T-helper 1 cell treated with Interleukin-12 subunit alpha and Interleukin-12 subunit beta and Interleukin-4 antibody, amounts not matched to agents 30 ng/mL and 1 ng/mL, for 36 hours (primary cell): ENCODE results near the gene GTSE1. TPM values are rescaled to one million over a fixed set of nuclear protein-coding genes. Genes with fewer than 3 reads are reported as not detected.

Source experiments
- intact Hi-C: fragments of 100-400 bp; cut with micrococcal nuclease; formaldehyde crosslinking; loops from one replicate; pipeline ENCODE4 v1.15.1; 2024
- total RNA-seq: library from RNA; stranded (reverse); gene quantifications from 2 replicates; pipeline ENCODE4 v1.2.3, GENCODE V29; 2022

Gene GTSE1
- total RNA-seq, 1 donor from 2014 or later, result 55.8 TPM

- intact Hi-C loops, result no loop called here
Observed at GRCh38 chr22:46273432-46274148, 23.1 kb upstream of the GTSE1 start.

GRCh38 chr22:46274381-46274780, 22.3 kb upstream of the GTSE1 start:
- intact Hi-C loops, result no loop called here

- intact Hi-C loops, result no loop called here
Observed at GRCh38 chr22:46275455-46276122, 21.1 kb upstream of the GTSE1 start.

GRCh38 chr22:46276563-46276962, 20.1 kb upstream of the GTSE1 start:
- intact Hi-C loops, result no loop called here

GRCh38 chr22:46278656-46279645, 17.7 kb upstream of the GTSE1 start:
- intact Hi-C loops, result no loop called here

- intact Hi-C loops, result no loop called here
Observed at GRCh38 chr22:46280063-46280817, 16.4 kb upstream of the GTSE1 start.

- intact Hi-C loops, result no loop called here
Observed at GRCh38 chr22:46280999-46281623, 15.6 kb upstream of the GTSE1 start.

GRCh38 chr22:46281866-46282678, 14.6 kb upstream of the GTSE1 start:
- intact Hi-C loops, result no loop called here

GRCh38 chr22:46286006-46286405, 10.7 kb upstream of the GTSE1 start:
- intact Hi-C loops, result no loop called here

- intact Hi-C loops, result no loop called here
Observed at GRCh38 chr22:46286941-46287872, 9.5 kb upstream of the GTSE1 start.

- intact Hi-C loops, result no loop called here
Observed at GRCh38 chr22:46287873-46288751, 8.6 kb upstream of the GTSE1 start.

GRCh38 chr22:46288846-46289243, 7.8 kb upstream of the GTSE1 start:
- intact Hi-C loops, result no loop called here

GRCh38 chr22:46289244-46289891, 7.3 kb upstream of the GTSE1 start:
- intact Hi-C loops, result no loop called here

GRCh38 chr22:46290121-46290842, 6.4 kb upstream of the GTSE1 start:
- intact Hi-C loops, result no loop called here

GRCh38 chr22:46290843-46291785, 5.6 kb upstream of the GTSE1 start:
- intact Hi-C loops, result no loop called here
